Coronary artery (tissue), 2 donors: ENCODE measurements around the gene TLE3.
A peak's percentile ranks its signal among the peaks of the same experiment; 100 is the strongest.

Experiments
- DNase-seq: peaks from one replicate; pipeline ENCODE4 v3.0.0-alpha.2; 2017; ENCODE audit warnings: low spot score
- H3K27ac ChIP-seq, 2 donors: fragments of 200-600 bp; sonication (generic); one replicate each; pipeline ENCODE4 v1.5.1; 2016 to 2019
- H3K4me3 ChIP-seq: fragments of 200-600 bp; sonication (generic); 2 replicates; pipeline ENCODE4 v1.5.1; 2016; ENCODE audit warnings: mild to moderate bottlenecking, moderate library complexity
- TF ChIP-seq, protein P1 (sequence below): fragments of 200-600 bp; sonication (generic); IDR thresholded peaks from one replicate; pipeline ENCODE4 v1.5.1; 2019; ENCODE audit warnings: antibody characterized with exemption

The TLE3 gene

GRCh38 chr15:70035051-70035718 lies 62.5 kb downstream of the TLE3 start:
- no peak overlapping the region for H3K4me3 ChIP-seq
- TF ChIP-seq, protein P1, sequence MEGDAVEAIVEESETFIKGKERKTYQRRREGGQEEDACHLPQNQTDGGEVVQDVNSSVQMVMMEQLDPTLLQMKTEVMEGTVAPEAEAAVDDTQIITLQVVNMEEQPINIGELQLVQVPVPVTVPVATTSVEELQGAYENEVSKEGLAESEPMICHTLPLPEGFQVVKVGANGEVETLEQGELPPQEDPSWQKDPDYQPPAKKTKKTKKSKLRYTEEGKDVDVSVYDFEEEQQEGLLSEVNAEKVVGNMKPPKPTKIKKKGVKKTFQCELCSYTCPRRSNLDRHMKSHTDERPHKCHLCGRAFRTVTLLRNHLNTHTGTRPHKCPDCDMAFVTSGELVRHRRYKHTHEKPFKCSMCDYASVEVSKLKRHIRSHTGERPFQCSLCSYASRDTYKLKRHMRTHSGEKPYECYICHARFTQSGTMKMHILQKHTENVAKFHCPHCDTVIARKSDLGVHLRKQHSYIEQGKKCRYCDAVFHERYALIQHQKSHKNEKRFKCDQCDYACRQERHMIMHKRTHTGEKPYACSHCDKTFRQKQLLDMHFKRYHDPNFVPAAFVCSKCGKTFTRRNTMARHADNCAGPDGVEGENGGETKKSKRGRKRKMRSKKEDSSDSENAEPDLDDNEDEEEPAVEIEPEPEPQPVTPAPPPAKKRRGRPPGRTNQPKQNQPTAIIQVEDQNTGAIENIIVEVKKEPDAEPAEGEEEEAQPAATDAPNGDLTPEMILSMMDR = no peak
- no peak for DNase-seq
- no peak overlapping the region for H3K27ac ChIP-seq

DNA sequence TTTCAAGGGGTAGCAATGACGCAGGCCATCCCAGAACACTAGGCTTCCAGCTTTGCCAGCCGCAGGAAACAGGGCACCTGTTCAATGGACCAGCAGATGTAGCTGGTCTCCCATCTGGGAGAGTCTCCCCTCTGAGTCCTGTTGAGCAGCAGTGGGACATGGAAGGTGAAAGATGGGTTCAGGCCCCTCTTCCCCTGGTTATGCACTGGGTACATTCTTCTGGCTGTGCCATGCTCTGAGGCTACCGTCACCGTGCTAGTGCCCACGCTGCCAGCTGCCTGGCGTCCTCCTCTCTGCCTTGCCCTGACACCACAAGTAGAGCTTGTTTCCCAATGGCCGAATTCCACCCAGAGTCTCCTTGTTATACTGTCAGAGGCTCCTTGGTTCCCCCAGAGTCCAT lies 63.1 kb downstream of the TLE3 start:
- Histone ChIP-seq H3K4me3 (no peak overlapping the region), H3K27ac (no peak overlapping the region)
- DNase-seq = no peak
- TF ChIP-seq, protein P1 = no peak

GRCh38 chr15:70034141-70034540 lies 63.6 kb downstream of the TLE3 start:
- Histone ChIP-seq H3K4me3 (no peak overlapping the region), H3K27ac (no peak overlapping the region)
- TF ChIP-seq, protein P1 = no peak
- DNase-seq = no peak

DNA sequence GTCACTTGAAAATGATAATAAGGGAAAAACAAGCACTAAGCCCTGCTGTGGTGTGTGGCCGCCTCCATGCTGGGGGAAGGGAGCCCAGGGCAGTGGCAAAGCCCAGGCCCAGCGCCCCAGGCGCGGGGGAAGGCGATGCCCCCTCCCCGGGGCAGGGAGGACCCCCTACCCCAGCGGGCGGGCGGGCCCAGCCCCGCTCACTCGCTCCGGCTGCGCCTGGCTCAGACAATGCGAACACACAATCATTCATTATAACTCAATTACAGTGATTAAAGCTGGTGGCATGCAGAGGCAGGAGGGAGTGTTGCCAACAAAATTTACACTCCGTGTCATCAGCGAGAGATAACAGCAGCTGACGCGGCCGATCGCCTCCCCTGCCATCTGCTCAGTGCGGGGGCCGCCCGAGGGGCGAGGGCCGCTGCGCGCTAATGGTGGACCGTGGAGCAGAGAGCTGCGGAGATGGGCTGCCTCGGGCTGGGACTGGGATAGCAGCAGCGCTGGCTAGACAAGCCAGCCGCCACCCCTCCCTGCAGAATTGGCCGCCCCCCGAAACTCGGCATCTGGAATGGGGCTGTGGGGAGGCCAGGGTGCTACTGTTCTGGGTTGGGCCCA lies 64.1 kb downstream of the TLE3 start:
- Histone ChIP-seq H3K27ac (no peak overlapping the region), H3K4me3 (peak overlapping the region; percentile 30)
- DNase-seq = no peak
- TF ChIP-seq, protein P1 = no peak

GRCh38 chr15:70033109-70033508 lies 64.6 kb downstream of the TLE3 start:
- no peak overlapping the region for H3K4me3 ChIP-seq
- DNase-seq = no peak
- TF ChIP-seq, protein P1 = no peak
- H3K27ac ChIP-seq = no peak overlapping the region

DNA sequence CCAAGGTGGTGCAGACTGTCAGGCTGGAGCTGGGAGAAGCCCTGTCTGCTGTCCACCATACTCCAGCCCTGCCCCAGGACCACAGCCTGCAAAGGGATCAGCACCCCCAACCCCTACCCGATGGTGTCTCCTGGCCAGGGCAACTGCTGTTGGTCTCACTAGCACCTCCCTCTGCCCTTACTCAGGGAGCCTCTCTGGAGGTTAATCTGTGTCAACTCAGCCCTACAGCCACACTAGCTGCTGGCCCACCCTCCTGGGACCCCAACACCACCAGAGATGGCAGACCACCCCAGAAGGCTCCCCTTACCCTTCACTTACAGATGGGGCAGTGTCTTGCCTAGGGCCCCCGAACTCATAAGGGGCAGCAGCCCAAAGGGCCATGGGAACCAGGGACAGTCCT lies 65.2 kb downstream of the TLE3 start:
- no peak for DNase-seq
- no peak overlapping the region for H3K27ac ChIP-seq
- H3K4me3 ChIP-seq = no peak overlapping the region
- TF ChIP-seq, protein P1 = no peak

GRCh38 chr15:70031713-70032112 lies 66.0 kb downstream of the TLE3 start:
- DNase-seq = no peak
- H3K27ac ChIP-seq = no peak overlapping the region
- no peak overlapping the region for H3K4me3 ChIP-seq
- TF ChIP-seq, protein P1 = no peak
